HEK293 (cell line): Measurements from ENCODE around the gene DNAJC27.

ENCODE experiments used
- CTCF ChIP-seq: fragments of 450-650 bp; formaldehyde crosslinking; IDR thresholded peaks from 2 replicates; pipeline ENCODE4 v1.5.1; 2016; ENCODE audit warnings: missing biosample characterization, missing genetic modification characterization
- SALL2 ChIP-seq: fragments of 450-650 bp; formaldehyde crosslinking; IDR thresholded peaks from 2 replicates; pipeline ENCODE4 v1.5.0; 2017; ENCODE audit warnings: missing biosample characterization, mild to moderate bottlenecking, missing genetic modification characterization, borderline replicate concordance

GRCh38 chr2:24909555-24910177, 62.1 kb downstream of the DNAJC27 start:
- no peak for TF ChIP-seq SALL2 (tag by site-specific recombination)
- TF ChIP-seq CTCF (tag by site-specific recombination), result no peak
